ENCODE data around the gene VSTM4. TPM values are rescaled to one million over a fixed set of nuclear protein-coding genes. Genes with fewer than 3 reads are reported as not detected.

Gene VSTM4
- total and polyA plus RNA-seq, 9 of the 15 experiments (the other 6 are each of a cell fraction or from before 2014, with no cell fraction given): 1.0 to 7.9 (median 3.0) TPM

DNA sequence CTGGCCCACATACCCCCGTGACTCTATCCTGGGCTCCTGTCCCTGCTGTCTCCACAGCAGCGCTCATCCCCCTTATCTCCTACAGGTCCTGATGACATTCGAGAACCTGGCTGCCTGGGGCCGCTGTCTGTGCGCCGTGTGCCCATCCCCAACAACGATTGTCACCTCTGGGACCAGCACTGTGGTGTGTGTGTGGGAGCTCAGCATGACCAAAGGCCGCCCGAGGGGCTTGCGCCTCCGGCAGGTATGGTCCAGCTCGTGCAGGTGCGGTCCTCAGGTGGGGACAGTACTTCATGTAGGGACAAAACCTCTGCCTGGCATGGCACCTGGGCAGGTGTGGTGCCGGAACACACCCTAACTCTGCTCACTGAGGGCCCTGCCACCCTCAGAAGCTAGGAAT is 145.3 kb downstream of the VSTM4 start:
- TF ChIP-seq, protein P1, sequence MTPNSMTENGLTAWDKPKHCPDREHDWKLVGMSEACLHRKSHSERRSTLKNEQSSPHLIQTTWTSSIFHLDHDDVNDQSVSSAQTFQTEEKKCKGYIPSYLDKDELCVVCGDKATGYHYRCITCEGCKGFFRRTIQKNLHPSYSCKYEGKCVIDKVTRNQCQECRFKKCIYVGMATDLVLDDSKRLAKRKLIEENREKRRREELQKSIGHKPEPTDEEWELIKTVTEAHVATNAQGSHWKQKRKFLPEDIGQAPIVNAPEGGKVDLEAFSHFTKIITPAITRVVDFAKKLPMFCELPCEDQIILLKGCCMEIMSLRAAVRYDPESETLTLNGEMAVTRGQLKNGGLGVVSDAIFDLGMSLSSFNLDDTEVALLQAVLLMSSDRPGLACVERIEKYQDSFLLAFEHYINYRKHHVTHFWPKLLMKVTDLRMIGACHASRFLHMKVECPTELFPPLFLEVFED (CRISPR knock-in tag; conservative IDR thresholded peaks at IDR 0.05): no peak
- no peak for TF ChIP-seq TOE1 (IDR thresholded peaks at IDR 0.05; ENCODE audit: borderline replicate concordance)
- TF ChIP-seq TOE1 (CRISPR knock-in tag; IDR thresholded peaks at IDR 0.05; ENCODE audit: borderline replicate concordance, low read depth): no peak
- no peak for TF ChIP-seq NFIX (CRISPR knock-in tag; IDR thresholded peaks at IDR 0.05; ENCODE audit: low read depth)
- no peak for TF ChIP-seq PPARD (CRISPR knock-in tag; IDR thresholded peaks at IDR 0.05)
- no peak for TF ChIP-seq MEF2D (tag; conservative IDR thresholded peaks at IDR 0.05; ENCODE audit: low read depth)
- Histone ChIP-seq H3K79me2 (ENCODE audit: control insufficient read depth, insufficient read depth, low read length) (no peaks in the 10 kb centered on the region), H3K4me2 (ENCODE audit: insufficient read depth, low read length) (no peak overlapping the region), H3K27me3 (ENCODE audit: control insufficient read depth in 2 of 2, insufficient read depth in 2 of 2, low read length in 2 of 2) (peaks cover 4 to 38% of the 10 kb centered on the region in 2 experiments), H3K9ac (ENCODE audit: insufficient read depth in 1 of 2, low read depth in 2 of 2, low read length in 2 of 2) (no peak overlapping the region), H3K9me1 (ENCODE audit: control insufficient read depth, insufficient read depth, low read length) (no peaks in the 10 kb centered on the region), H3K9me3 (replicated peaks; ENCODE audit: control insufficient read depth, insufficient read depth, low read depth, low read length) (no peaks in the 10 kb centered on the region), H3K27ac (ENCODE audit: extremely low read depth, low read depth, low read length) (no peak overlapping the region), H3K36me3 (ENCODE audit: control insufficient read depth, insufficient read depth, low read length) (no peaks in the 10 kb centered on the region), H2AFZ (ENCODE audit: low read depth, low read length) (no peak overlapping the region), H3K4me3 (no peak overlapping the region), H4K20me1 (replicated peaks; ENCODE audit: control insufficient read depth, insufficient read depth, low read length) (no peaks in the 10 kb centered on the region), H3K4me1 (replicated peaks in 1 of 2; ENCODE audit: control insufficient read depth in 2 of 2, insufficient read depth in 2 of 2, low read length in 2 of 2) (no peaks in the 10 kb centered on the region)
- ATAC-seq (no peak), DNase-seq (ENCODE audit: extremely low read depth in 1 of 4, low spot score in 3 of 4) (no peak), FAIRE-seq (no peak)
- ChIA-PET CTCF (ENCODE audit: low intra/inter-chr PET ratio) (no interaction called here), POLR2A (interaction anchor here (0.7 to 0.9 kb wide), 3 partner anchors 32 to 89 kb away, joined by 3 to 4 read pairs (median 3); no protein-coding TSS in a partner anchor)
- under 1% methylated on average over 14 of the region's 14 CpGs for WGBS (ENCODE audit: insufficient coverage, low coverage, missing lambda C conversion rate)
- intact Hi-C loops (cut with micrococcal nuclease) (no loop called here), in situ Hi-C loops (cut with MboI) (no loop called here)
- no TSS peak for BruUV-seq (replicated peaks)
